GM19467 (cell line): ENCODE data around the gene LYPD3.

Source experiments
- ATAC-seq: cut with Tn5 transposase; IDR thresholded peaks from one replicate; pipeline ENCODE4 v1.9.1; 2021; ENCODE audit warnings: mild to moderate bottlenecking, moderate library complexity; ENCODE audit not compliant: unreplicated experiment

Gene LYPD3

DNA sequence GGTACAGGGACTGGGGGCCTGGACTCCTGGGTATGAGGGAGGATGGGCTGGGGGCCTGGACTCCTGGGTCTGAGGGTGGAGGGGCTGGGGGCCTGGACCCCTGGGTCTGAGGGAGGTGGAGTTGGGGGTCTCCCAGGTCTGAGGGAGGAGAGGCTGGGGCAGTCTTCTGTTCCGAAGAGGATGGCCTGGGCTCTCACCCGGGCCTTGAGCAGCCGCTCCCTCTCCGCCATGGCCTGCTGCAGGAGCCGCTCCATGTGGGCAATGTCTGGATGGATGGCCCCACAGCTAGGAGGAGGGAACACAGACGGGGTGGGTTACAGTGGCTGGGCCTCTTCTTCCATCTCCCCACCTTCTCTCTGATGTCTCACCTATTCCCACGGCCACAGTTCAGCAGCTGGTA lies 21.0 kb upstream of the LYPD3 start:
- no peak for ATAC-seq

DNA sequence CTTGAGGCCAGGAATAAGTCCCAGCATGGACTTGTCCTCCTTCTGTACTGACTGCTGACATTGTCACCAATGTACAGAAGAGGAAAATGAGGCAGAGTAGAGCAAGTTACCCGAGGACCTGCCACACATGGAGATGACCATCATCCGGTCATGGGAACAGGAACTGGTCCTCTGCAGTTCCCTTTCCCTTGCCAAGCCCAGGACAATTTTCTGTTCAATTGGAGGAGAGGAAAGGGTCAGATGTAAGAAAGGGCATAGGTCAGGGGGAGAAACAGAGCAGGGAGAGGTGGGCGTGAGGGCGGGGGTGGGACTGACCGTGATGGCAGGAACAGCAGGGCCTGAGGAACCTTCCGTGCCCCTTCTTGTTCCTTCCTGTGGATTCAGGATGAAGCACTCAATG lies 20.5 kb upstream of the LYPD3 start:
- no peak for ATAC-seq

DNA sequence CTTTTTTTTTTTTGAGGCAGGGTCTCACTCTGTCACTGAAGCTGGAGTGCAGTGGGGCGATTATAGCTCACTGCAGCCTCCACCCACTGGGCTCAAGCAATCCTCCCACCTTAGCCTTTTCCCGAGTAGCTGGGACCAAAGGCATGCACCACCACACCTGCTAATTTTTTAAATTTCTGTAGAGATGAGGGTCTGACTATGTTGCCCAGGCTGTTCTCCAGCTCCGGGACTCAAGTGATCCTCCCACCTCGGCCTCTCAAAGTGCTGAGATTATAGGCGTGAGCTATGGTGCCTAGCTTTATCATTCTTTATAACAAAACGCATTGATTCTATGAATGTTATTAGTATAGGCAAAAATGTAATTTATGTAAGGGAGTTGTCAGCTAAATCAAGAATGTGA lies 17.9 kb upstream of the LYPD3 start:
- no peak for ATAC-seq

DNA sequence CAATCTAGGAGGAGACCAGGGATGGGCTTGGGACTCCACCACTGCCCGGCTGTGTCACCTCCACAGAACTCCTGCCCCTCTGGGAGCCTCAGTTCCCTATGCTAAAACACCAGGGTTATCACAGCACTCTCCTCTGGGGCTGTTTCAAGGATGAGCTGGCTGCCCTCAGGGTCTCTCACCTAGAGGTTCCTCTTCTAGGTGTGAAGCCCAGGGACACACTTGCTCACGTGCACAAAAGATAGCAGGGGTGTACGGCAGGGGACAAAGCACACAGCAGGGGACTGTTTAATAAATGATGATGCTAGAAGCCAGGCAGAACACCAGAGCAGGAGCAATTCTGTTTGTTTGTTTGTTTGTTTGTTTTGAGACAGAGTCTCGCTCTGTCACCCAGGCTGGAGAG lies 16.8 kb upstream of the LYPD3 start:
- no peak for ATAC-seq

DNA sequence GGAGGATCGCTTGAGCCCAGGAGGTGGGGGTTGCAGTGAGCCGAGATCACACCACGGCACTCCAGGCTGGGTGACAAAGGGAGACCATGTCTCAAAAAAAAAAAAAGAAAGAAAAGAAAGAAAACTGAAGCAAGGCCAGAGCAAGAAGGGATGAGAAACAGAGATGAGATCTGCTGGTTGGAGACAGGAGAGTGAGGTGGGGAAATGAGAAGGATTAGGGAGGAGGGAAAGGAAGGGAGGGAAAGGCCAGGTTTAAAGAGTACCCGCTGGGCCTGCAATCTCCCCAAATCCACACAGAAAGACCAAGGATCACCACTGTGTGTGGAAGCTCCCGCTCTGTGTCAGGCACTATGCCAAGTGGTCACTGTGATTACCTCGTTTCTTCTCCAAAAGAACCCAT lies 16.3 kb upstream of the LYPD3 start:
- no peak for ATAC-seq

DNA sequence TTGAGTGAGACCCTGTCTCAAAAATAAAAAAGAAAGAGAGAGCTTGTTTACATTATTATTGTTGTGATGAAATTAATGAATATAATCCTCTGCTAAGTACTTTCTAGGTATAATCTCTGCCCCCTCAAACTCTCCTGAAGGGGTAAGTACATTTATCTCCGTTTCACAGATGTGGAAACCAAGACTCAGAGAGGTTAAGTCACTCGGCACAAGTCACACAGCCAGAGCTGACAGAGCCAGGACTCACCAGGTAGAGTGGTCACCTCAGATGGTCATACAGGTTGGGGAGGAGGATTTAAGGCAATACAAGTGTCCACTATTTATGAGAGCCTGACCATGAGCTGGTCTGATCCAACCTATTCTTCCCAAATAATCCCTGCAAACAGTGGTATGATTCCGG lies 15.2 kb upstream of the LYPD3 start:
- no peak for ATAC-seq

DNA sequence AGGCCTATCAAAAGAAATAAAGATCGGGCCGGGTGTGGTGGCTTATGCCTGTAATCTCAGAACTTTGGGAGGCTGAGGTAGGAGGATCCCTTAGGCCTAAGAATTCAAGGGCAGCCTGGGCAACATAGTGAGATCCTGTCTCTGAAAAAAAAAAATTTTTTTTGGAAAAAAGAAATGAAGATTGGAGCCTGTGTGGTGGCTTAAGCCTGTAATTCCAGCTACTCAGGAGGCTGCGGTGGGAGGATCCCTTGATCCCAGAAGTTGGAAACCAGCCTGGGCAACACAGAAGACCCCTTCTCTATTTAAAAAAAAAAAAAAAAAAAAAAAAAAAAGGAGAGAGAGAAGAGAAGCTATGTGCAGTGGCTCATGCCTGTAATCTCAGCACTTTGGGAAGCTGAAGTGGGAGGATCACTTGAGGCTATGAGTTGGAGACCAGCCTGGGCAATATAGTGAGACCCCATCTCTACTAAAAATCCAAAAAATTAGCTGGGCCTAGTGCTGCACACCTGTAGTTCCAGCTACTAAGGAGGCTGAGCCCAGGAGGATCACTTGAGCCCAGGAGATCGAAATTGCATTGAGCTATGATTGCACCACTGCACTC lies 14.7 kb upstream of the LYPD3 start:
- ATAC-seq, result no peak

DNA sequence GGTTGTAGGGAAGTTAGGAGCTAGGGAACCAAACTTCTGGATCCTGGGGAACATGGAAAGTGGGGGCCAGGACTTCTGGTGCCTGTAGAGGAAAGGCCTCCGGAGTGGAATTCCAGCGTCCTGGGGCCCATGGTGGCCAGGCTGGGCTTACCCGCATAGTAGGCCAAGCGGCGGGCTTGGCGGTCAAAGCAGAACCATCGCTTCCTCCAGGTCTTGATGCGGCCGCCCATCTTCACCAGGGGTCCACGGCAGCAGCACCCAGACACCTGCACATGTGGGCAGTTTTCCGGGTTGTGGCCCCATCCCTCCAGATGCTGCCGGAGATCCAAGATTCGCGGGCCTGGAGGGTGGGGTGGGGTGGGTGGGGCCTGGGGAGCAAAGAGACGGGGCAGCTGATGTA lies 13.8 kb upstream of the LYPD3 start:
- no peak for ATAC-seq

DNA sequence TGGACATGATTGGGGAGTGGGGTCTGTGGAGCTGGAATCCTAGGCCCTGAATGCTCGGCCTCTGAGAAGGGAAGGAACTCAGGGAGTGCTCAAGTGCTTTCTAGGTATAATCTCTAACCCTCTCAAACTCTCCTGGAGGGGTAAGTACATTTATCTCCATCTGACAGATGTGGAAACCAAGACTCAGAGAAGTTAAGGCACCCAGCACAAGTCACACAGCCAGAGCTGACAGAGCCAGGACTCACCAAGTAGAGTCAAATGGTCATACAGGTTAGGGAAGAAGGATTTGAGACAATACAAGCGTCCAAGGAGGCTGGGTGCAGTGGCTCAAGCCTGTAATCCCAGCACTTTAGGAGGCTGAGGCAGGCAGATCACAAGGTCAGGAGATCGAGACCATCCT lies 12.9 kb upstream of the LYPD3 start:
- ATAC-seq, result no peak

DNA sequence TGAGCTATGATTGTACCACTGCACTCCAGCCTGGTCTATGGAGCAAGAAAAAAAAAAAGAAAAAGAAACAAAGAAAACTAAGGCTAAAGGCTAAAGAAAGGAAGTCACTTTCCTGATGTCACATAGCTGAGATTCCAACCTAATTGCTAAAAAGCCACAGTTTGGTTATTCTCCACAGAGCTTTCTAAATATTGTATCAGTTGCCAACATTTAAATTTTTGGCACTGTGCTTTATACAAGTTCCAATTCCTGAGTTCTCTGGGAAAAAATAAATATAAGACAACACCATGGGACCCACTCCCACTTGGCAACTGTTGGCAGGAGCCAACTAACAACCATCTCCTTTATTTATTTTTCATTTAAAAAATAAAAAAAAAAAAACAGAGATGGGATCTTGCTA lies 11.2 kb upstream of the LYPD3 start:
- ATAC-seq, result no peak

DNA sequence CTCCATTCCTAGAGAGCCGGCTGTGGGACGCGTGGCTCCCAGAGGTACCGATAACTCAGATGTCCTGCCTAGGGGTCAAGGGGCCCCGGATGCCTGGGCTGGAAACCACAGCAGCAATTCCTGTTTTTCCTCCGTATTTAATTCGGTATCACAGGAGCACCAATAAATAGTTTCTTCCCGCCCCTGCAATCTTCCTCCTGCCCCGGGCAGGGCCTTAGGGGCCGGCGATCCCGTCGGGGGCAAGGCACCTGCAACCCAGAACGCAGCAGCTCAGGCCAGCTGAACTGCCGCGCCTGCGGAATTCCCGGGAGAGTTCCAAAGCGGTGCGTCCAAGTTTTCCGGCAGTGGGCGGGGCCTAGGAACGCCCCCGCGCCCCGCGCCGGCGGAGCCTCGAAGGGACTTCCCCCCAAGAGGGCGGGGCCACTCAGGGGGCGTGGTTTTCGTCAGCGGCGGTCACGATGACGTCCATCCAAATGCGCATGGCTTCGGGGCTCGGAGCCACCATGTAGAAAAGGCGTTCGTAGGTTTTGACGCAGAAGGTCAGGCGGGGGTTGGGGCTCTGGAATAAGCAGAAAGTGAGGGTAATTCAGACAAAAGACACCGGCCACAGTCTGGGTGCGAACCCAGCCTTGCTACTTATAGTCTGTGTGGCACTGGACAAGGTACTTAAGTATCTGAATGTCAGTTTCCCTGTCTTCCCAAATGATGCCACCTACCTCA lies 9.7 kb upstream of the LYPD3 start:
- ATAC-seq, result peak; percentile 73

DNA sequence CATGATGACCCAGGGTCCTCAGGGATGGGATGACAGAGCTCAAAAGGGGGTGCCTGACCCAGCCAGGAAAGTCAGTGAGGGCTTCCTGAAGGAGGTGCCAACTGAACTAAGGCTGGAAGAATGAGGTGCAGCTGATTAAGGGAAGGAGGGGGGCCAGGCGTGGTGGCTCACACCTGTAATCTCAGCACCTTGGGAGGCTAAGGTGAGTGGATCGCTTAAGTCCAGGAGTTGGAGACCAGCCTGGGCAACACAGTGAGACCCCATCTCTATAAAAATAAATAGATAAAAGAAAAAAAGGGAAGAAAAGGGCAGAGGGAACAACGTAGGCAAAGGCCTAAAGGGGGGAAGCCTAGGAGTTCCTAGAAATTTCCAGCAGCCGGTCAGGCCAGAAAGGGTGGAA lies 9.1 kb upstream of the LYPD3 start:
- no peak for ATAC-seq

DNA sequence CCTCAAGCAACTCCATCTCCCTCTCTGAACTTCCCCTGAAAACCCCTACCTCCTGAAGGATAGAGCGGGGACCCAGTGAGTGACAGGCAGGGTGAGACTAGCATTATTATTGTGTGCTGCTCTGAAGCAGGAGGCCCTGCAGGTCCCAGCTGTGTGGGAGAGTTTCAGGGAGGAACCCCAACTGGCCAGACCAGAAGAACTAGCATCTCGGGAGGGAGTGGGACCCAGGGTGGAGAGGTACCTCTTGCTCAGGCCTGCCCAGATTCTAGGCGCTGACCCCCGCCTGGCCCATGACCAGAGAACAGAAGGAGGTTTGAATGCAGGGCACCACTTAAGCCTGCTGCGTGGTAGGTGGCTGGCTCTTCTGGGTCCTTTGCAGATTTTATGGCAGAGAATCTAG lies 5.7 kb upstream of the LYPD3 start:
- ATAC-seq, result no peak

DNA sequence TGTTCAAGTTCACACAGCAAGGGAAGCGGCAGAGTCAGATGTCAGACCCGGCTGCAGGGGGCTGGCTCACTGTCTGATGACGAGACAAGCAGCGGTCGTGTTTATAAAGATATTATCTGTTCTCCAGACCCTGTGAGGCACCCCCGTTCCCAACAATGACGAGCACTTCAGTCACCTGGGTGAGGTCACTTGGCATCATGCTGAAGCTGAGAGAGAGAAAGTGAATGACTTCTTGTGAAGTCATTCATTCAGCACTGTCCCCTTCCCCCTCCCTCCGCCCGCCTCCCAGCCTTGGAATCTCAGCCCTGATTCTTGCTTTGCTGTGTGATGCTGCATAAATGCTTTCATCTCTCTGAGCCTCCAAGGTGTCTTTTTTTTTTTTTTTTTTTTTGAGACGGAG lies 4.9 kb upstream of the LYPD3 start:
- ATAC-seq, result no peak

DNA sequence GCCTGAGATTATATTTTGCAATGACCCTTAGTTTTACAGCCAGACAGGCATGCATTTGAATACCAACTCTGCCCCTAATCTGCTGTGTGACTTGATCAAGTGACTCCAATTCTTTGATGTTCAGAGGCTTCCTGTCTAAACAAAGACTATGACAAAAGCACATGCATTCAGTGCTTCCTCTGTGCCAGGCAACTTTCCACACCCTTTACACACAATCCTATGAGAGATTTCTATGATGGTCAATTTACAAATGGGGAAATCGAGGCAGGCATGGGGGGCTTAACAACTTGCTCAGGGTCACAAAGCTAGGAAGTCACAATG lies 3.7 kb upstream of the LYPD3 start:
- no peak for ATAC-seq

DNA sequence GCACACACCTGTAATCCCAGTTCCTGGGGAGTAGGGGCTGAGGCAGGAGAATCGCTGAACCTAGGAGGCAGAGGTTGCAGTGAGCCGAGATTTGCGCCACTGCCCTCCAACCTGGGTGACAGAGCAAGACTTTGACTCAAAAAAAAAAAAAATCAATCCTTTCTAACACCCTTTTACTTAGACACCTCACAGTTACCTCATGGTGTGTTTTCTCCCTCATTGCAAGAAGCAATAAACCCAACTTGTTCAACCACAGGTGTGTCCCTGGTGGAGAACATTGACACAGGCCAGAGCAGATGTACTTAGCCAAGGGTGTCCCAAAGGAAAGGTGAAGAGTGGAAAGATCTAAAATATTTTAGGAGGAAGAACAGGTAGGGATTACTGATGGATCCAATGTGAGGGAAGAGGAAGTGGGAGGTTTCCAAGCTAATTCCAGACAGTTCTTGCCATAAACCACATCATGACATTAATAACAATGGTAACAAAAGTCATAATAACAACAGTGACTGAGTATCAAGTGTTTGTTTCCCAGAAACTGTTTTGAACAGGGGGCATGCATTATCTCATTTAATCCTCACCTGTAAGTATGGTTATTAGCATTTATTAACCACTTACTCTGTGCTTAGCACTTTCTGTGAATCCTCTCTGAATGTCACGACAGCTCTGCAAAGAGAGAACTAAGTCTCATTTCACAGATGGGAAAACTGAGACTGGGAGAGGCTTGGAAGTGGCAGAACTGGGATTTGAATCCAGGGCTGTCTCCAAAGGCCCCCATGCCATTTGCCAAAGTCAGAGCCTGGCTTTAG lies 3.1 kb upstream of the LYPD3 start:
- ATAC-seq, result no peak

DNA sequence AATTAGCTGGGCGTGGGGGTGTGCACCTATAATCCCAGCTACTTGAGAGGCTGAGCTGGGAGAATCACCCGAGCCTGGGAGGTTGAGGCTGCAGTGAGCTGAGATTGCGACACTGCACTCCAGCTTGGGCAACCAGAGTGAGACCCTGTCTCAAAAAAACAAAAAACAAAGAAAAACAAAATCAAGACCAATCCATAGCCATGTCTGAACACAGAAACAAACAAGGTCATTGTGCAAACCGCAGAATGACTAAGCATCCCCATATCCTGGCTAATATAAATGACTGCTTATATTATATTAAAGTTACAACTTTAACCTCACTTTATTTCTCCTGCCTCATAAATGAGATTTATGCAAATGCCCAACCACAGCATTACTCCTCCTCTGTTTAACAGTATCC lies 2.3 kb upstream of the LYPD3 start:
- ATAC-seq, result no peak

DNA sequence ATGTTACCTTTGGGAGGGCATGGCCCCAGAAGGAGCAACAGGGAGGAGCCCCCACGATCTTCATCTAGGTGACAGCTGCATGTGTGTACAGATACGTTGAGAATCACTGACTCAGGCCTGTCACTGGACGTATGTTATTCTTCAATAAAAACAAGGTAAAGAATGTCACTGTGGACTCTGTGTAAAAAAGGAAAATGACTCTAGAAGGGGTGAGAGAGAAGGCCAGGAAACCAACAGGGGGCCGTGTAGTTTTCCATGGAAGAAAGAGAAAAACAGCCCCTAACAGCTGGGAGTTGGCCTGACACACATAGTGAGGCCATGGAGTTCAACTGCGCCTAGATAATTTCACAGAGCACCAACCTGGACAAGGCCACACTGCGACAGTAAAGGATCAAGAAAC lies 1.9 kb upstream of the LYPD3 start:
- no peak for ATAC-seq

DNA sequence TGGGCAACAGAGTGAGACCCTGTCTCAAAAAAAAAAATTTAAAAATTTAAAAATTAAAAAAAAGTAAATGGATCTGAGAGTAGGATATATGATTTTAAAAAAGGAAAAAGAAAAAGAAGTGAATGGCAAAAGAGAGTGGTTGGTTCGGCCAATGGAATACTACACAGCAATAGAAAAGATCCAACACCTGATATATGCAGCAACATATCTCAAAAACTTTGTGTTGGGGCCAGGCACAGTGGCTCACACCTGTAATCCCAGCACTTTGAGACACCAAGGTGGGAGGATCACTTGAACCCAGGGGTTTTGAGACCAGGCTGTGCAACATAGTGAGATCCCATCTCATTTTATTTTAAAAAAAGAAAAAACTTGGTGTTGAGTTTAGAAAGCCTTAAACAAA lies 1.4 kb upstream of the LYPD3 start:
- ATAC-seq, result no peak

DNA sequence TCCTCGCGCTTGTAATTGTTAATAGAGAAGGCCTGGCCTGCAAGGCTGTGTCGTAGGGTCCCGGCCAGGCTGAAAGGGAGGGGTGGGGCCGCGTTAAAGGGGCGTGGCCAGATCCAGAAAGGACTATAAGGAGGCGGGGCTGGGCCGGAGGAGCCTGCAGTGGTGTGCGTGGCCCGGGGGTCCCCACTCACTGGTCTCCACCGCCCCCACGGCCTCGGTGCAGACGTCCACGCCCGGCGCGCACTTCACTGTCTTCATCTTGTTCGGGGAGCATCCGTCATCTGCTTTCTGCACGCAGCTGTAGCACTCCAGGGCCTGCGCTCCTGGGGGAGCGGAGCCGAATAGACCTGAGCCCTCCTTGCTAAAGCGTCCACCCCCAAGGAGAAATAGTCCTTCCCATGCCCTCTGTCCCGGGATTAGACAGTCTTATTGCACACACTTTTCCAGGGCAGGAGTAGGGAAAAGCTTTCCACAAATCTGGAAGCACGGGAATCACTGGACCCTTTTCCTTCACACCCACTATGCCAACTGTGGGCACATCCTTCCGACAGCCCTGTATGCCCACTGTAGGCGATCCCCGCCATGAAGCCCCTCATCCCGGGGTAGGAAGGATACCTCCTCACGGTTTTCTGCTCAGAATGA lies 1.2 kb downstream of the LYPD3 start:
- ATAC-seq, result peak; percentile 22

DNA sequence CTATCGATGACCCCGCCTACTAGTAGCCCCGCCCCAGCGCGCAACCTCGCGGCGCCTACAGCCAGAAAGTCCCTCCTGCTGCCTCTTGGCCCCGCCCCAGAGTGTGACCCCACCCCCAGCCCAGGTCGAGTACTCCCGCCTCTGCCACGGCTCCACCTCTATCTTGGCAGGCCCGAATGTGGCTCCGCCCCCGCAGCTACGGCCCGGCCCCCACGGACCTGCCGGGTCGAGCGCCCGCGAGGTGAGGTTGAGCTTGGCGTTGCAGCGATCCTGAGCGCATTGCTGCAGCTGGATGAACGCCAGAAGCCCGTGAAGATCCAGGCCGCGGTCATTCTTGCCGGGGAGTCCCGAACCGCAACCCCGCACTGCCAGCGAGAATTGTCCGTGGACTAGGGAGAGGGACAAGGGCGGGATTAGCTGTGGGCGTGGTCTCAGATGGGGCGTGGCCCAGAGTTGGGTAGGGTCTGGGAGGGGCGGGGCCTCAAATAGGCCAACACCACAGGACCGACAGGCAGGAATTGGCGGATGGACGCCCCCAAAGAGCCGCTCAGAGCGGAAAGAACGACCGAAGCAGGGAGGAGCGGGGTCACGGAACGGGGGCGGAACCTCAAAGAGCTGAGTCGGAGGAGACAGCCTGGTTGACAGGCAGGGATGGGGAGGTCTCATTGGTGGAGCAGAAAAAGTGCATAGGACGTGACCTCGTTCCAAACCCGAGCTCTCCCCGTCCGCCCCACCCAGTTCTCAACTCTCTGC lies 1.9 kb downstream of the LYPD3 start:
- ATAC-seq, result peak; percentile 90
